Panc1 (cell line): ENCODE data around the gene CCL2.
A peak's percentile ranks its signal among the peaks of the same experiment; 100 is the strongest.

Experiments used
- CTCF ChIP-seq: fragments of 450-650 bp; IDR thresholded peaks from 2 replicates; pipeline ENCODE4 v1.5.1; 2017; ENCODE audit warnings: mild to moderate bottlenecking
- POLR2AphosphoS5 ChIP-seq: IDR thresholded peaks from 2 replicates; pipeline ENCODE4 v1.6.1; 2012; ENCODE audit warnings: mild to moderate bottlenecking, low read depth, low read length, moderate library complexity
- REST ChIP-seq, 2 experiments: IDR thresholded peaks; 2 replicates each; pipeline ENCODE4 v1.6.1; 2011 to 2012; ENCODE audit warnings: low read depth in 2 of 2, control low read depth in 1 of 2, low read length in 1 of 2, mild to moderate bottlenecking in 1 of 2, moderate library complexity in 1 of 2; ENCODE audit not compliant: insufficient read depth in 1 of 2
- TCF7L2 ChIP-seq: IDR thresholded peaks from 2 replicates; pipeline ENCODE4 v1.6.1; 2011; ENCODE audit warnings: mild to moderate bottlenecking, low read depth, low read length, inconsistent platforms

GRCh38 chr17:34254146-34254545, 939 bp upstream of the CCL2 start:
- TF ChIP-seq POLR2AphosphoS5 (peak; percentile 29; the same call in 1 of the 2 replicates), CTCF (no peak), TCF7L2 (no peak), REST (IDR thresholded peaks at IDR 0.05; ENCODE audit: insufficient read depth in 1 of 2, low read depth in 2 of 2, low read length in 1 of 2) (no peak)
